Measurements from ENCODE around the gene SYNPR.

DNA sequence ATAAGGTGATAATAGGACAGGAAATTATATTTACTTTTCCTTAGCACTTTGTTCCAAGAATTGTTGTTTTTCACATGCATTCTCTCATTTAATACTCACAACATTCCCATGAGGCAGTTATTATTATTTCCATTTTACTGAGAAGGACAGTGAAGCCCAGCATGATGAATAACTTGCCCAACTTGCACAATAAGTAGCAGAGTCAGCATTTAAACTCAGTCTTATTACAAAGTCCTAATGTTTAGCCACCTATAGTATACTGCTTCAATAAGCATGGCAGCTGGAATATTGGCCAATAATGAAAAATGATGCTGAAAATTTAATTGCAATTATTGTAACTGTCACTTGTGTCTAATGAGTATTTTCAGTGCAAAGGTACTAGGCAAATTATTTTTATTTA lies 45.7 kb downstream of the SYNPR start:
- no peak for TF ChIP-seq CTCF (IDR thresholded peaks at IDR 0.05; ENCODE audit: low read depth, low read length, poor library complexity, severe bottlenecking)
- no peak for TF ChIP-seq EZH2phosphoT487 (IDR thresholded peaks at IDR 0.05; ENCODE audit: borderline replicate concordance, low read length)
